ENCODE data around the gene DEGS2.
A peak's percentile ranks its signal among the peaks of the same experiment; 100 is the strongest.
"Not testable (repeated sequence)": the region's sequence is repeated elsewhere in the genome, so short reads cannot be mapped to it uniquely, and the experiment has no call there.

DEGS2 gene

GRCh38 chr14:100159865-100160533 is 554 bp upstream of the DEGS2 start (continued):
- TF ChIP-seq, protein P1, sequence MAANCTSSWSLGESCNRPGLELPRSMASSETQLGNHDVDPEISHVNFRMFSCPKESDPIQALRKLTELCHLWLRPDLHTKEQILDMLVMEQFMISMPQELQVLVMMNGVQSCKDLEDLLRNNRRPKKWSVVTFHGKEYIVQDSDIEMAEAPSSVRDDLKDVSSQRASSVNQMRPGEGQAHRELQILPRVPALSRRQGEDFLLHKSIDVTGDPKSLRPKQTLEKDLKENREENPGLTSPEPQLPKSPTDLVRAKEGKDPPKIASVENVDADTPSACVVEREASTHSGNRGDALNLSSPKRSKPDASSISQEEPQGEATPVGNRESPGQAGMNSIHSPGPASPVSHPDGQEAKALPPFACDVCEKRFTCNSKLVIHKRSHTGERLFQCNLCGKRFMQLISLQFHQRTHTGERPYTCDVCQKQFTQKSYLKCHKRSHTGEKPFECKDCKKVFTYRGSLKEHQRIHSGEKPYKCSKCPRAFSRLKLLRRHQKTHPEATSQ (tag by site-specific recombination; IDR thresholded peaks at IDR 0.05), result no peak
- no peak for TF ChIP-seq ZNF394 (tag by site-specific recombination; IDR thresholded peaks at IDR 0.05; ENCODE audit: borderline replicate concordance)

- H3K36me3 ChIP-seq (ENCODE audit: control insufficient read depth in 2 of 2, insufficient read depth in 1 of 2, low read length in 2 of 2), result no peaks in the 10 kb centered on the region
- ChIA-PET CTCF (interaction anchor here (0.7 kb wide), 1 partner anchor 765 kb away, joined by 3 read pairs; no protein-coding TSS in a partner anchor), POLR2A (interaction anchor here (0.7 kb wide), 1 partner anchor 141 kb away, joined by 5 read pairs; no protein-coding TSS in a partner anchor)
- H3K4me1 ChIP-seq (ENCODE audit: control insufficient read depth, insufficient read depth, low read length), result 0 out of 2 replicates have a peak, but pooled peaks cover 2% of the 10 kb centered on the region
- H3K9me3 ChIP-seq (ENCODE audit: control insufficient read depth, insufficient read depth, low read depth, low read length), result no peaks in the 10 kb centered on the region
- TF ChIP-seq, protein P2, sequence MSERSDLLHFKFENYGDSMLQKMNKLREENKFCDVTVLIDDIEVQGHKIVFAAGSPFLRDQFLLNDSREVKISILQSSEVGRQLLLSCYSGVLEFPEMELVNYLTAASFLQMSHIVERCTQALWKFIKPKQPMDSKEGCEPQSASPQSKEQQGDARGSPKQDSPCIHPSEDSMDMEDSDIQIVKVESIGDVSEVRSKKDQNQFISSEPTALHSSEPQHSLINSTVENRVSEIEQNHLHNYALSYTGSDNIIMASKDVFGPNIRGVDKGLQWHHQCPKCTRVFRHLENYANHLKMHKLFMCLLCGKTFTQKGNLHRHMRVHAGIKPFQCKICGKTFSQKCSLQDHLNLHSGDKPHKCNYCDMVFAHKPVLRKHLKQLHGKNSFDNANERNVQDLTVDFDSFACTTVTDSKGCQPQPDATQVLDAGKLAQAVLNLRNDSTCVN (tag by site-specific recombination; optimal IDR thresholded peaks at IDR 0.05), result no peak
- TF ChIP-seq ZBTB8A (tag by site-specific recombination; IDR thresholded peaks at IDR 0.05) (0 out of 2 replicates have a peak, but pooled peaks have one; percentile 12), ZNF335 (tag by site-specific recombination; conservative IDR thresholded peaks at IDR 0.05) (peak; percentile 43; the same call in 1 of the 2 replicates), ZNF48 (tag by site-specific recombination; IDR thresholded peaks at IDR 0.05) (no peak), ZNF391 (tag by site-specific recombination; IDR thresholded peaks at IDR 0.05; ENCODE audit: borderline replicate concordance, low read depth) (no peak)
- TF ChIP-seq, protein P3, sequence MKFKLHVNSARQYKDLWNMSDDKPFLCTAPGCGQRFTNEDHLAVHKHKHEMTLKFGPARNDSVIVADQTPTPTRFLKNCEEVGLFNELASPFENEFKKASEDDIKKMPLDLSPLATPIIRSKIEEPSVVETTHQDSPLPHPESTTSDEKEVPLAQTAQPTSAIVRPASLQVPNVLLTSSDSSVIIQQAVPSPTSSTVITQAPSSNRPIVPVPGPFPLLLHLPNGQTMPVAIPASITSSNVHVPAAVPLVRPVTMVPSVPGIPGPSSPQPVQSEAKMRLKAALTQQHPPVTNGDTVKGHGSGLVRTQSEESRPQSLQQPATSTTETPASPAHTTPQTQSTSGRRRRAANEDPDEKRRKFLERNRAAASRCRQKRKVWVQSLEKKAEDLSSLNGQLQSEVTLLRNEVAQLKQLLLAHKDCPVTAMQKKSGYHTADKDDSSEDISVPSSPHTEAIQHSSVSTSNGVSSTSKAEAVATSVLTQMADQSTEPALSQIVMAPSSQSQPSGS (tag by site-specific recombination; IDR thresholded peaks at IDR 0.05; ENCODE audit: low read depth), result no peak
- no peak overlapping the region for H3K27ac ChIP-seq (ENCODE audit: extremely low read depth, low read depth, low read length)
- no peak overlapping the region for H3K4me3 ChIP-seq (ENCODE audit: low read depth, low read length)
Measured at GRCh38 chr14:100158566-100159093, 815 bp downstream of the DEGS2 start.

- ChIA-PET POLR2A (interaction anchor here (0.7 kb wide), 2 partner anchors 135 to 140 kb away, joined by 3 to 5 read pairs; no protein-coding TSS in a partner anchor), CTCF (interaction anchor here (0.8 to 3.6 kb wide), 2 partner anchors 100 to 175 kb away, joined by 3 to 25 read pairs; no protein-coding TSS in a partner anchor)
- H3K4me3 ChIP-seq (ENCODE audit: low read depth, low read length); H3K36me3 ChIP-seq (ENCODE audit: control insufficient read depth in 2 of 2, insufficient read depth in 1 of 2, low read length in 2 of 2); H3K4me1 ChIP-seq (ENCODE audit: control insufficient read depth, insufficient read depth, low read length); H3K27ac ChIP-seq (ENCODE audit: extremely low read depth, low read depth, low read length); H3K9me3 ChIP-seq (ENCODE audit: control insufficient read depth, insufficient read depth, low read depth, low read length): not testable (repeated sequence)
- peak; percentile 84 for TF ChIP-seq GLIS1 (tag by site-specific recombination; IDR thresholded peaks at IDR 0.05)
- TF ChIP-seq ZIC2 (tag by site-specific recombination; IDR thresholded peaks at IDR 0.05), result 0 out of 2 replicates have a peak, but pooled peaks have one; percentile 34
Measured at GRCh38 chr14:100157548-100158232, 1.8 kb downstream of the DEGS2 start.

- no peak overlapping the region for H3K27ac ChIP-seq (ENCODE audit: extremely low read depth, low read depth, low read length)
- no peak overlapping the region for H3K4me3 ChIP-seq (ENCODE audit: low read depth, low read length)
- ChIA-PET POLR2A (interaction anchor here (0.5 to 0.7 kb wide), 2 partner anchors 44 to 134 kb away, joined by 3 to 4 read pairs; no protein-coding TSS in a partner anchor), CTCF (interaction anchor here (0.6 to 3.6 kb wide), 5 partner anchors 18 to 175 kb away, joined by 3 to 25 read pairs (median 3); no protein-coding TSS in a partner anchor)
- no peaks in the 10 kb centered on the region for H3K36me3 ChIP-seq (ENCODE audit: control insufficient read depth in 2 of 2, insufficient read depth in 1 of 2, low read length in 2 of 2)
- 0 out of 2 replicates have a peak, but pooled peaks cover 2% of the 10 kb centered on the region for H3K4me1 ChIP-seq (ENCODE audit: control insufficient read depth, insufficient read depth, low read length)
- peak; percentile 46; the same call in 1 of the 2 replicates for TF ChIP-seq ZNF341 (tag by site-specific recombination; IDR thresholded peaks at IDR 0.05; ENCODE audit: low read depth)
- TF ChIP-seq ZNF521 (tag by site-specific recombination; IDR thresholded peaks at IDR 0.05), result no peak
- no peaks in the 10 kb centered on the region for H3K9me3 ChIP-seq (ENCODE audit: control insufficient read depth, insufficient read depth, low read depth, low read length)
Measured at GRCh38 chr14:100156776-100157175, 2.7 kb downstream of the DEGS2 start.

Measured in HEK293 (cell line).